Neural cell (in vitro differentiated cells): ENCODE results near the gene METTL16. TPM values are rescaled to one million over a fixed set of nuclear protein-coding genes. Genes with fewer than 3 reads are reported as not detected.

Source experiments
- H2AFZ ChIP-seq: fragments of 200-600, 300-800 bp; sonication (generic), shearing (Covaris generic); 2 replicates; pipeline ENCODE4 v1.6.0; 2014; ENCODE audit warnings: low read depth, mild to moderate bottlenecking, antibody characterized with exemption, low read length, moderate library complexity
- H3F3A ChIP-seq: fragments of 200-600 bp; shearing (Covaris generic); 2 replicates; pipeline ENCODE4 v1.6.1; 2016; ENCODE audit warnings: mild to moderate bottlenecking, moderate library complexity, mixed read lengths, antibody characterized with exemption, low read length; ENCODE audit not compliant: insufficient read depth, poor library complexity, severe bottlenecking
- H3K27ac ChIP-seq: fragments of 200-600, 300-800 bp; sonication (generic), shearing (Covaris generic); 2 replicates; pipeline ENCODE4 v1.5.1; 2014; ENCODE audit warnings: mild to moderate bottlenecking, low read length, moderate library complexity
- H3K27me3 ChIP-seq: fragments of 300-800, 200-600 bp; sonication (generic), shearing (Covaris generic); 2 replicates; pipeline ENCODE4 v1.6.0; 2014; ENCODE audit warnings: mild to moderate bottlenecking, low read depth, low read length, moderate library complexity; ENCODE audit not compliant: insufficient read depth
- H3K36me3 ChIP-seq: fragments of 300-800, 200-600 bp; sonication (generic), shearing (Covaris generic); 2 replicates; pipeline ENCODE4 v1.5.1; 2014; ENCODE audit warnings: mild to moderate bottlenecking, antibody characterized with exemption, low read length, moderate library complexity; ENCODE audit not compliant: insufficient read depth
- H3K4me2 ChIP-seq: fragments of 300-800, 200-600 bp; sonication (generic), shearing (Covaris generic); 2 replicates; pipeline ENCODE4 v1.6.0; 2014; ENCODE audit warnings: mild to moderate bottlenecking, low read length
- H3K4me3 ChIP-seq: fragments of 300-800, 200-600 bp; sonication (generic), shearing (Covaris generic); 2 replicates; pipeline ENCODE4 v1.5.1; 2014; ENCODE audit warnings: mild to moderate bottlenecking, low read length, moderate library complexity
- H3K79me2 ChIP-seq: fragments of 200-600 bp; shearing (Covaris generic); replicated peaks from 2 replicates; pipeline ENCODE4 v1.6.0; 2014; ENCODE audit warnings: mild to moderate bottlenecking, low read length, moderate library complexity; ENCODE audit not compliant: insufficient read depth
- H3K9ac ChIP-seq: fragments of 300-800, 200-600 bp; sonication (generic), shearing (Covaris generic); 2 replicates; pipeline ENCODE4 v1.6.1; 2016; ENCODE audit warnings: mild to moderate bottlenecking, low read length, mixed read lengths
- H3K9me2 ChIP-seq: fragments of 200-600 bp; shearing (Covaris generic); 2 replicates; pipeline ENCODE4 v1.6.1; 2016; ENCODE audit warnings: mild to moderate bottlenecking, low read length, mixed read lengths; ENCODE audit not compliant: insufficient read depth
- H3K9me3 ChIP-seq: fragments of 200-600, 300-800 bp; sonication (generic), shearing (Covaris generic); 2 replicates; pipeline ENCODE4 v1.6.1; 2016; ENCODE audit warnings: mild to moderate bottlenecking, mixed run types, low read length, moderate library complexity, mixed read lengths
- H4K20me1 ChIP-seq: fragments of 200-600 bp; shearing (Covaris generic); 2 replicates; pipeline ENCODE4 v1.6.1; 2016; ENCODE audit warnings: mild to moderate bottlenecking, mixed run types; ENCODE audit not compliant: insufficient read depth
- CTCF ChIP-seq: fragments of 450-650 bp; IDR thresholded peaks from 2 replicates; pipeline ENCODE4 v1.5.1; 2014; ENCODE audit warnings: antibody characterized with exemption, mild to moderate bottlenecking, moderate library complexity; ENCODE audit not compliant: poor library complexity, severe bottlenecking
- EP300 ChIP-seq: fragments of 450-650 bp; conservative IDR thresholded peaks from 2 replicates; pipeline ENCODE4 v1.6.1; 2014; ENCODE audit warnings: antibody characterized with exemption, mild to moderate bottlenecking, moderate library complexity; ENCODE audit not compliant: poor library complexity, severe bottlenecking
- EZH2 ChIP-seq: fragments of 200-600, 300-800 bp; shearing (Covaris generic), sonication (generic); IDR thresholded peaks from 2 replicates; pipeline ENCODE4 v1.6.1; 2014; ENCODE audit warnings: antibody characterized with exemption, low read length, borderline replicate concordance, mild to moderate bottlenecking; ENCODE audit not compliant: insufficient read depth, poor library complexity, severe bottlenecking
- MXI1 ChIP-seq: fragments of 450-650 bp; conservative IDR thresholded peaks from 2 replicates; pipeline ENCODE4 v1.6.1; 2014; ENCODE audit warnings: antibody characterized with exemption, mild to moderate bottlenecking; ENCODE audit not compliant: poor library complexity, severe bottlenecking
- POLR2AphosphoS5 ChIP-seq: IDR thresholded peaks from 2 replicates; pipeline ENCODE4 v1.6.1; 2012
- RAD21 ChIP-seq: fragments of 450-650 bp; conservative IDR thresholded peaks from 2 replicates; pipeline ENCODE4 v1.6.1; 2014; ENCODE audit warnings: antibody characterized with exemption, mild to moderate bottlenecking, moderate library complexity
- SMC3 ChIP-seq: fragments of 450-650 bp; conservative IDR thresholded peaks from 2 replicates; pipeline ENCODE4 v1.6.1; 2014; ENCODE audit warnings: antibody characterized with exemption, mild to moderate bottlenecking, moderate library complexity; ENCODE audit not compliant: poor library complexity
- TAF1 ChIP-seq: IDR thresholded peaks from 2 replicates; pipeline ENCODE4 v1.6.1; 2012; ENCODE audit warnings: low read depth
- polyA plus RNA-seq: library from polyadenylated mRNA; depleted of rRNA; stranded (reverse); fragments of >200 nt; gene quantifications from 2 replicates; pipeline ENCODE4 v1.2.3, GENCODE V29; 2014
- TF ChIP-seq, protein P1 (sequence below): IDR thresholded peaks from 2 replicates; pipeline ENCODE4 v1.6.1; 2012; ENCODE audit warnings: borderline replicate concordance

Gene METTL16
- polyA plus RNA-seq, 1 donor from 2014 or later = 20.3 TPM

DNA sequence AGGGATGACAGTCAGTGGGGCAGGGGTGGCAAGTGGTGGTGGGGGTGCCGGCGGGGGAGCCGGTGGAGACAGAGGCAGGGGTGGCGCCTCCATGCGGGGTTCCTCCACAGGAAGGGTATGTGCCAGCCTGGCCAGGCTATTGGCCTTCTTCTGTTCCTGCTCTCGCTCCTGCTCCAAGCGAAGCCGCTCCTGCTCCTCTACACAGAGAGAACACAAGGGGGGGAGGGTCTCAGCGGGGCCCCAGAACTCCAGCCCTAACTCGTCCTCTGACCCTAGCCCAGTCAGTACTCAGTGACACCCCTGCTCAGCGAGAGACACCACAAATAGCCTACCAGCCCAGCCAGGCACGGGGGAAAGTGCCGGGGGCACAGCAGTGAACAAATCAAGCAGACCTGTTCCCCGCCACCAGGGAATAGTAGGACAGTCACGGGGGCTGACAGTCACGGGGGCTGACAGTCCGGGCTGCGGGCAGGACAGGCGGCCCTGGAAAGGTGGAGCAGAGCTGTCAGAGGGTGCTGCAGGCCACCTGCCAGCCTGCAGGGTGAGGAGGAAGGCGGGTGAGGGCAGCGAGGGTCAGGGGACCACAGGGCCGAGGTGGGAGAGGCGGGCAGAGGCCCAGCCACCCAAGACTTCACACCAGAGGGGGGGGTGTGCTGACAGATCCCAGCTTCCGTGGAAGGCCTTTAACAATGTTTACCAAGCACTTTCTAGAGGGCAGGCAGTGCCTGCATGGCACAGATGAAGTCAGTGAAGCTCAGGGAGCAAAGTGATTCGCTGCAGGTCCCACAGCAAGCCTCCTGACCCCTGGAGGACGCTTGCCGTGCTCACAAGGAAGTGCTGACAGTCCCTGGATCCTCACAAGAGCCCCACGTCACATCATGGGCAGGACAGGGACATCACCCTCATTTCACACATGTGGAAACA is 116.2 kb downstream of the METTL16 start:
- no peak overlapping the region for H3K4me2 ChIP-seq
- H3K27ac ChIP-seq = no peak overlapping the region
- H2AFZ ChIP-seq = no peak overlapping the region
- peaks cover 38% of the 10 kb centered on the region for H4K20me1 ChIP-seq
- peaks cover 72% of the 10 kb centered on the region for H3K79me2 ChIP-seq
- H3K27me3 ChIP-seq = no peaks in the 10 kb centered on the region
- H3K36me3 ChIP-seq = no peaks in the 10 kb centered on the region
- H3K9ac ChIP-seq = peak overlapping the region; percentile 57
- no peaks in the 10 kb centered on the region for H3K9me2 ChIP-seq
- H3K4me3 ChIP-seq = peak overlapping the region; percentile 100
- no peaks in the 10 kb centered on the region for H3K9me3 ChIP-seq
- H3F3A ChIP-seq = peaks cover 7% of the 10 kb centered on the region
- TF ChIP-seq TAF1 (no peak), MXI1 (no peak), RAD21 (no peak), POLR2AphosphoS5 (no peak), EZH2 (no peak), SMC3 (no peak), CTCF (no peak), EP300 (no peak)
- TF ChIP-seq, protein P1, sequence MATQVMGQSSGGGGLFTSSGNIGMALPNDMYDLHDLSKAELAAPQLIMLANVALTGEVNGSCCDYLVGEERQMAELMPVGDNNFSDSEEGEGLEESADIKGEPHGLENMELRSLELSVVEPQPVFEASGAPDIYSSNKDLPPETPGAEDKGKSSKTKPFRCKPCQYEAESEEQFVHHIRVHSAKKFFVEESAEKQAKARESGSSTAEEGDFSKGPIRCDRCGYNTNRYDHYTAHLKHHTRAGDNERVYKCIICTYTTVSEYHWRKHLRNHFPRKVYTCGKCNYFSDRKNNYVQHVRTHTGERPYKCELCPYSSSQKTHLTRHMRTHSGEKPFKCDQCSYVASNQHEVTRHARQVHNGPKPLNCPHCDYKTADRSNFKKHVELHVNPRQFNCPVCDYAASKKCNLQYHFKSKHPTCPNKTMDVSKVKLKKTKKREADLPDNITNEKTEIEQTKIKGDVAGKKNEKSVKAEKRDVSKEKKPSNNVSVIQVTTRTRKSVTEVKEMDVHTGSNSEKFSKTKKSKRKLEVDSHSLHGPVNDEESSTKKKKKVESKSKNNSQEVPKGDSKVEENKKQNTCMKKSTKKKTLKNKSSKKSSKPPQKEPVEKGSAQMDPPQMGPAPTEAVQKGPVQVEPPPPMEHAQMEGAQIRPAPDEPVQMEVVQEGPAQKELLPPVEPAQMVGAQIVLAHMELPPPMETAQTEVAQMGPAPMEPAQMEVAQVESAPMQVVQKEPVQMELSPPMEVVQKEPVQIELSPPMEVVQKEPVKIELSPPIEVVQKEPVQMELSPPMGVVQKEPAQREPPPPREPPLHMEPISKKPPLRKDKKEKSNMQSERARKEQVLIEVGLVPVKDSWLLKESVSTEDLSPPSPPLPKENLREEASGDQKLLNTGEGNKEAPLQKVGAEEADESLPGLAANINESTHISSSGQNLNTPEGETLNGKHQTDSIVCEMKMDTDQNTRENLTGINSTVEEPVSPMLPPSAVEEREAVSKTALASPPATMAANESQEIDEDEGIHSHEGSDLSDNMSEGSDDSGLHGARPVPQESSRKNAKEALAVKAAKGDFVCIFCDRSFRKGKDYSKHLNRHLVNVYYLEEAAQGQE = no peak

DNA sequence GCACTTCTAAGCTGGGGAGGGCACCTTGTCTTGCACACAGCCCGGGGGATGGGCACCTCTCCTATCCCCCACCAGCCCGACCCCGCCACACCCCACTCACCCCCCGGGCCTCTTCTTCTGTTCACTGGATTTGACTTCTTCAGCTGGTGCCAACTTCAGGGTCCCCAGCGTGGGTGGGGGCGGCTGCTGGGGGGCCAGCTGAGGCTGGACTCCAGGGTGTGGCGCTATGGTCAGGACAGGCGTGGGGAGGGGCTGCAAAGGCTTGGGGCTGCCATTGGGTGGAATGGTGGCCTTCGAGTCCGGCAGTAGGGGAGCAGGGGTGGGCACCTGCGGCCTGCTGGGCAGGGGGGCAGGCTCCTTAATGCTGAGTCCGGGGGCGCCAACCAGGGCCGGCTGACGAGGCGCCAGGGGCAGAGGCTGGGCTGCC is 116.9 kb downstream of the METTL16 start:
- no peak for TF ChIP-seq CTCF
- TF ChIP-seq TAF1 = no peak
- no peak for TF ChIP-seq SMC3
- peaks cover 7% of the 10 kb centered on the region for H3F3A ChIP-seq
- H3K36me3 ChIP-seq = no peaks in the 10 kb centered on the region
- no peaks in the 10 kb centered on the region for H3K9me2 ChIP-seq
- no peak overlapping the region for H3K4me3 ChIP-seq
- H3K27me3 ChIP-seq = no peaks in the 10 kb centered on the region
- no peak overlapping the region for H2AFZ ChIP-seq
- peaks cover 71% of the 10 kb centered on the region for H3K79me2 ChIP-seq
- H3K9ac ChIP-seq = peak overlapping the region; percentile 30
- H3K27ac ChIP-seq = no peak overlapping the region
- peaks cover 38% of the 10 kb centered on the region for H4K20me1 ChIP-seq
- no peaks in the 10 kb centered on the region for H3K9me3 ChIP-seq
- no peak overlapping the region for H3K4me2 ChIP-seq
